HG02588 (cell line): ENCODE measurements around the gene CYP21A2.

Source experiments
- ATAC-seq: cut with Tn5 transposase; IDR thresholded peaks from one replicate; pipeline ENCODE4 v1.9.1; 2021; ENCODE audit warnings: mild to moderate bottlenecking, moderate library complexity; ENCODE audit not compliant: unreplicated experiment

The CYP21A2 gene

GRCh38 chr6:32081168-32081990, 43.2 kb downstream of the CYP21A2 start:
- no peak for ATAC-seq

- no peak for ATAC-seq
Measured at GRCh38 chr6:32082478-32082877, 44.3 kb downstream of the CYP21A2 start.

DNA sequence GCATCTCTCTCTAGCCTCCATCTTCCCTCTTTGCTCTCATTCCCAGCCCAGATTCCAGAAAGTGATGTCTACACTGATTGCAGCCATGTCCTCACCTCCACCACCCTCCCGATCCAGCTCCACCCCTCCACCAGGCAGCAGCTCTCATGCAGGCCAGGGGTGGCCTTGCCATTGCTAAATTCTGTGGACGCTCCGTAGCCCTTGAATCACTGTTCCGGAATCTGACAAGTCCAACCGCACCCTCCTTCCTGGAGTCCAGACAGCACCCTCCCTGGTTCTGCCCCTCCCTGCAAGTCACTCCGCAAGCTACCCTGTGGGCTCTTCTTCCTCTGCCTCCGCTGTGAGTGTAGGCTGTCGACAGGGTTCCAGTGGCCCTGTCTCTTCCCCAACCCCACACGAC, 44.7 kb downstream of the CYP21A2 start:
- no peak for ATAC-seq

- no peak for ATAC-seq
Measured at GRCh38 chr6:32083812-32084768, 45.9 kb downstream of the CYP21A2 start.

- no peak for ATAC-seq
Measured at GRCh38 chr6:32084780-32085179, 46.6 kb downstream of the CYP21A2 start.

DNA sequence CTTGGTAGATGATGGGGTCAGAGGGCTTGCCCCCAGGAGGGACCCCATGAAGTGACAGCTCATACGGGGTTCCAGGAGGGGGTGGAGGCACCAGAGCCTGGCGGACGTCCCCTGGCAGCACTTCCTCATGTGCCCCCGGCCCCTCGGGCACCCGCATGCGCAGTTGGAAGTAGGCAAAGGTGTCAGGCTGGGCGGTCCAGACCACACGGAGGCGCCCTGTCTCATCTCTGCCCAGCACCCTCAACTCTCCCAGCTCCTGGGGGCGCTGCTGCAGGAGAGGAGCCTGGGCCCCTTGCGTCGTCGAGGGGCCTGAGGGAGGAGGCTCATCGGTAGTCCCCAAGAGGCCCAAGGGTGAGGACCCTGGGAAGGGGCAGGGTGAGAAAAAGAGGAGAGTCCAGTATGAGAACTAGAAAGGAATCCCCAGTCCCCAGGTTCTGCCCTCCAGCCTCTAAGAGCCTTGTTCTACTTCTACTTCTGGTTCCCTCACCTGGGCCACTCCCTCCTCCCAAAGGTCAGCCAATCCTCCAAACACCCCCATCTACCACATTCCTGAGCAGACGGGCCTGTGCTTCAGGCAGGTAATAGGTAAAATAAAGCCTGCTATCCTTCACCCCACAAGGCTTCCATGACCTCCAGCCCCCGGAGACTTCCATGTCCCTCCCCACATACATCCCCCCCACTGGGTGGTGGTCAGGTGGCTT, 47.7 kb downstream of the CYP21A2 start:
- no peak for ATAC-seq

GRCh38 chr6:32086661-32087573, 48.7 kb downstream of the CYP21A2 start:
- peak; percentile 52 for ATAC-seq

DNA sequence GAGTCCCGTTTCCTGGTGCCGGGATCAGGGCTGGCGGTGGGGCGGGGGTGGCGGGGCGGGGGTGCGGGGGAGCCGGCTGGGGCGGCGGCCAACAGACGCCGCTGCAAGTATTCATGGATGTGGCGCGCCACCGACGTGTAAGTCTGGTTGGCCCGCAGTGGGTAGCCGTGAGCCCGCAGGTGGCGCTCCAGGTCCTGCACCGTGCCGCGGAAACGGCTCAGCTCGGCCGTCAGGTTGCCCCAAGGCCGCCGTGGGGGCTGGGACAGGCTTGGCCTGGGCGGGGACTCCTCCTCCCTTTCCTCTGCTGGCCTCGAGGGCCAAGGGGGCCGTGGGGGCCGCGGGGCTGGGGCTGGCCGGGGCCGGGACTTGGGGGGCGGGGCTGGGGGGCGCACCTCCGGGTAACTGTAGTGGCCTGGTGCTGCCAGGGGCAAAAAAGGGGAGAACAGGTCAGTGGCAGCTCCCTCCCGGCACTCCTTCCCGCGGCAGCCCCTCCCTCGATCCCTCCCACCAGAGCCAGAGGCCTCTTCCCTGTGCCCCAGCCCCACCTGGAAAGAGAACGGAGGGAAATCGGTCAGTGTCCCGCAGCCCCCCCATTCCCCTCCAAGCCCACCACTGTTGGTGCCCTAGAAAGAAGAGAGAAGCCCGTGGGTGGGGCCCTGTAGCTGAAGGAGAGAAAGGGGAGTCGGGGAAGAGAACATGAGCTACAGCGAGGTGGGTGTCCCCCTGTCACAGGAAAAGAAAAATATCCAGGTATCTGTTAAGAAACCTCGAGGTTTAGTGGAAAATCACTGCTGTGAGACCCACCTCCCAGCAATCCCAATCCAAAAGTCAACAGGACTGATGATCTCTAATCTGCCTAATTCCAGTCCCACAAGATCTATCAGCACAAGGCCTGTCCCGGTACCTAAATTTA, 49.6 kb downstream of the CYP21A2 start:
- no peak for ATAC-seq

DNA sequence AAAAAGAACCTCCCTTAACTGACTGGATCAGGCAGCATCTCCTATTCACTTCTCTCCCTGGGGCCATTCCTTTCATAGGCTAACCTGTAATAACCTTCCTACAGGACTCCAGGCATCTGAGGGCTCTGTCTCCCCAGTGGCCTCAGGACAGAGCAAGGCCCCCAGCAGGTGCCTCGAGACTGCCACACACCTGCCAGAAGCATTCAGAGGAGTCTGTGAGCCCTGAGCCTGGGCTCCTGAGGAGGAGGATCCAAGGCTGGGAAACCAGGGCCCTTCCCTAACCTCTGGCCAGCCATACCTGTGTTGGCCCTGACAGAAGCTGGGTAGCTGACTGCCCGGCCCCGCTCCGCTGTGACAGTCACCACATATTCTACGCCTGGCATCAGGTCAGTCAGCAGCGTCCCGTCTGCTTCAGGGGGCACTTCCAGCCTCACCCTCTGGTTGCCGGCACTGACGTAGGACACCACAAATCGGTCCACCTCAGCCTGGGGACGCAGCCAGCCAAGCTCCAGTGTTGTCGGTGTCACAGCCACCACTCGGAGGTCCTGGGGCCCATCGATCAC, 50.4 kb downstream of the CYP21A2 start:
- ATAC-seq = no peak

- ATAC-seq = no peak
Measured at GRCh38 chr6:32089082-32089828, 51.0 kb downstream of the CYP21A2 start.
